Adrenal gland (tissue), 12 donors: ENCODE measurements around the gene ZNHIT3. TPM values are rescaled to one million over a fixed set of nuclear protein-coding genes. Genes with fewer than 3 reads are reported as not detected.

Experiments used
- DNase-seq, 7 donors: peaks; one replicate each; pipeline ENCODE4 v3.0.0-alpha.2; 2019 to 2020
- H3K27ac ChIP-seq, 5 donors: fragments of 200-600 bp; sonication (generic) in 4 of 5; 1 replicate in 3 of 5; 2 replicates in 2 of 5; pipeline versions ENCODE4 v1.5.1 to v1.8.0; 2016 to 2020; ENCODE audit warnings: mild to moderate bottlenecking in 1 of 5
- H3K27me3 ChIP-seq: fragments of 200-600 bp; 2 replicates; pipeline ENCODE4 v1.8.0; 2021
- H3K36me3 ChIP-seq, 2 donors: fragments of 200-600 bp; replicated peaks in 1 of 2; 1 replicate in 1 of 2; 2 replicates in 1 of 2; pipeline versions ENCODE4 v1.5.1 to v1.8.0; 2018 to 2022
- H3K4me1 ChIP-seq, 2 donors: fragments of 200-600 bp; replicated peaks in 1 of 2; 1 replicate in 1 of 2; 2 replicates in 1 of 2; pipeline versions ENCODE4 v1.5.1 to v1.8.0; 2018 to 2021
- H3K4me3 ChIP-seq, 4 donors: fragments of 200-600 bp; sonication (generic) in 3 of 4; one replicate each; pipeline ENCODE4 v1.5.1; 2016 to 2018
- H3K9me3 ChIP-seq, 3 donors: fragments of 200-600 bp; sonication (generic) in 1 of 3; replicated peaks in 1 of 3; 1 replicate in 2 of 3; 2 replicates in 1 of 3; pipeline versions ENCODE4 v1.5.1 to v1.8.0; 2016 to 2021
- POLR2A ChIP-seq, 2 donors: fragments of 450-650 bp; IDR thresholded peaks; one replicate each; pipeline ENCODE4 v1.6.1; 2017; ENCODE audit warnings: antibody characterized with exemption in 2 of 2, mild to moderate bottlenecking in 2 of 2, moderate library complexity in 1 of 2
- WGBS, 4 donors: extraction: QIAGEN DNeasy Blood & Tissue Kit in 2 of 4; methylation state at CpG; one replicate each; pipeline versions ENCODE4 v1.1.5 to v1.1.7; 2013 to 2017; 5-methylcytosine and 5-hydroxymethylcytosine counted together
- intact Hi-C, 2 donors: fragments of 100-400 bp; cut with DNase I; formaldehyde crosslinking; loops; one replicate each; pipeline versions ENCODE4 v1.14.1 to v1.15.0; 2022 to 2023
- polyA plus RNA-seq, 3 donors: library from polyadenylated mRNA; stranded (reverse); fragments of 200-250 nt in 2 of 3; fragments of 350-450 nt in 1 of 3; fragmentation: Illumina TruSeq in 1 of 3; extraction: RNeasy Lipid Tissue Mini Kit (QIAGEN cat#74804) in 1 of 3; gene quantifications; one replicate each; pipeline ENCODE4 v1.2.3, GENCODE V29; 2013 to 2014
- total RNA-seq, 9 donors: library from RNA; depleted of rRNA in 4 of 9; stranded (reverse); fragments of >200 nt in 4 of 9; fragments of 120-200 nt in 1 of 9; fragmentation: NEBNext Ultra II Directional in 1 of 9; extraction: Animal tissue kit (Norgen Biotek cat#: 25700) in 1 of 9; gene quantifications; one replicate each; pipeline versions ENCODE4 v1.1.0 to v1.2.4, GENCODE V29; 2013 to 2023
- TF ChIP-seq, protein P1 (sequence below), 6 experiments: fragments of 450-650 bp in 4 of 6; fragments of 200-600 bp in 2 of 6; sonication (generic) in 1 of 6; IDR thresholded peaks; 1 replicate in 5 of 6; 2 replicates in 1 of 6; pipeline versions ENCODE4 v1.5.1 to v1.8.0; 2016 to 2021; ENCODE audit warnings: antibody characterized with exemption in 6 of 6, mild to moderate bottlenecking in 2 of 6, moderate library complexity in 1 of 6
- donor health status: healthy with polysubstance abuse.
- donor health status: Bipolar disorder and iron deficiency.
- donor health status: DM: yes; HTN: yes; CAD: no.
- donor health status: DM: no; HTN: no; CAD: no.
- donor health status: DM: no; HTN: no; CAD: no.
- donor health status: DM: yes; HTN: yes; CAD: no.

ZNHIT3 gene
- total and polyA plus RNA-seq, 12 donors, result 13.6 to 65.6 (median 36.2) TPM

DNA sequence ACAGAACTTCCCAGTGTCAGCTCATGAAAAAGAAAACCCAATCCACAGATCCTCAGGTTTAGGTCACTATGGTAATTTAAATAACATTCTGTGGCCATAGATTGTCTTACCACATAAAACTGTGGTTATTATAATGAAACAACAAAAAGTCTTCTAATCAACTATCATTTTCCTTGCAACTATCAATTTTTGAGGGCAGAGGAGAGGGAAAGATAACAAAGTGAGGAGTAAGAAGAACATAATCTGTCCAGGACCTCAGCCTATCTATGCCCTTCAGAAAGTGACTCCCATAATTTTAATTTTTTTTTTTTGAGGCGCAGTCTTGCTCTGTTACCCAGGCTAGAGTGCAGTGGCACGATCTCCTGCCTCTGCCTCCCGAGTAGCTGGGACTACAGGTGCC is 54.2 kb downstream of the ZNHIT3 start:
- Histone ChIP-seq H3K36me3 (peaks cover 0 to 7% of the 10 kb centered on the region in 2 donors), H3K9me3 (no peaks in the 10 kb centered on the region), H3K27ac (no peak overlapping the region), H3K4me3 (no peak overlapping the region), H3K4me1 (peaks cover 12 to 13% of the 10 kb centered on the region in 2 donors), H3K27me3 (no peaks in the 10 kb centered on the region)
- intact Hi-C loops, result no loop called here
- TF ChIP-seq, protein P1, sequence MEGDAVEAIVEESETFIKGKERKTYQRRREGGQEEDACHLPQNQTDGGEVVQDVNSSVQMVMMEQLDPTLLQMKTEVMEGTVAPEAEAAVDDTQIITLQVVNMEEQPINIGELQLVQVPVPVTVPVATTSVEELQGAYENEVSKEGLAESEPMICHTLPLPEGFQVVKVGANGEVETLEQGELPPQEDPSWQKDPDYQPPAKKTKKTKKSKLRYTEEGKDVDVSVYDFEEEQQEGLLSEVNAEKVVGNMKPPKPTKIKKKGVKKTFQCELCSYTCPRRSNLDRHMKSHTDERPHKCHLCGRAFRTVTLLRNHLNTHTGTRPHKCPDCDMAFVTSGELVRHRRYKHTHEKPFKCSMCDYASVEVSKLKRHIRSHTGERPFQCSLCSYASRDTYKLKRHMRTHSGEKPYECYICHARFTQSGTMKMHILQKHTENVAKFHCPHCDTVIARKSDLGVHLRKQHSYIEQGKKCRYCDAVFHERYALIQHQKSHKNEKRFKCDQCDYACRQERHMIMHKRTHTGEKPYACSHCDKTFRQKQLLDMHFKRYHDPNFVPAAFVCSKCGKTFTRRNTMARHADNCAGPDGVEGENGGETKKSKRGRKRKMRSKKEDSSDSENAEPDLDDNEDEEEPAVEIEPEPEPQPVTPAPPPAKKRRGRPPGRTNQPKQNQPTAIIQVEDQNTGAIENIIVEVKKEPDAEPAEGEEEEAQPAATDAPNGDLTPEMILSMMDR (IDR thresholded peaks at IDR 0.05), result no peak
- no peak for TF ChIP-seq POLR2A (IDR thresholded peaks at IDR 0.05)
- WGBS, 4 donors, result 87 to 100% (median 96%) methylated on average over 3 of the region's 3 CpGs
- DNase-seq, result no peak

DNA sequence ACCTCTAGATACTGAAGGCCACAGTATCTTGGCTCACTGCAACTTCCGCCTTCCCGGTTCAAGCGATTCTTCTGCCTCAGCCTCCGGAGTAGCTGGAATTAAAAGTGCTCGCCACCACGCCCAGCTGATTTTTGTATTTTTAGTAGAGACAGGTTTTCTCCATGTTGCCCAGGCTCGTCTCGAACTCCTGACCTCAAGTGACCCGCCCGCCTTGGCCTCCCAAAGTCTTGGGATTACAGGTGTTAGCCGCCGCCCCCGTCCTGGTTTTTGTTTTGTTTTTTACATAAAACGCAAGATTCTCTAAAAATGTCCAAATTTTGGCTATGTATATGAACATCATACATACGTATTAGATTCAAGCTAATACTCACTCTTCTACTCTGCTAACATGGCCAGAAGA is 56.3 kb downstream of the ZNHIT3 start:
- Histone ChIP-seq H3K9me3 (no peaks in the 10 kb centered on the region), H3K4me1 (peaks cover 19 to 25% of the 10 kb centered on the region in 2 donors), H3K36me3 (peaks cover 0 to 3% of the 10 kb centered on the region in 2 donors), H3K27me3 (no peaks in the 10 kb centered on the region), H3K4me3 (no peak overlapping the region), H3K27ac (no peak overlapping the region)
- no peak for DNase-seq
- no peak for TF ChIP-seq POLR2A (IDR thresholded peaks at IDR 0.05)
- TF ChIP-seq, protein P1 (IDR thresholded peaks at IDR 0.05), result no peak
- WGBS, 4 donors, result 95 to 98% (median 96%) methylated on average over 14 to 15 of the region's 15 CpGs
- intact Hi-C loops, result no loop called here

DNA sequence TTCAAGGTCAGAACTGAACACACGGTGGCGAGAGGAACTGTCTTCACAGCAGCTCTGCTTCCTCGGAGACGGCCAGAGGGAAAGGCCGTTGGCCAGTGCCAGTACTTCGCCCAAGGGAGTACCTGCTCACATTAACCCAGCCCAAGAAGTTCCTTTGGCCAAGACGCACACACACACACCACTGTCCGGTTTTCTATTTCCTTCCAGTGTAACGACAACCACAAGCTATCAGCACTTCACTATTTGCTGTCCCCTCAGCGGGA is 57.5 kb downstream of the ZNHIT3 start:
- Histone ChIP-seq H3K9me3 (no peaks in the 10 kb centered on the region), H3K27me3 (no peaks in the 10 kb centered on the region), H3K4me3 (peak overlapping the region; percentile 24 to 97 (median 92)), H3K4me1 (peaks cover 30 to 35% of the 10 kb centered on the region in 2 donors), H3K27ac (peak overlapping the region; percentile 99 to 100 (median 99)), H3K36me3 (no peaks in the 10 kb centered on the region)
- 0 to 5% (median 0%) methylated on average over 3 to 10 of the region's 10 CpGs for WGBS, 4 donors
- intact Hi-C loops, result no loop called here
- DNase-seq, result peak in 3 of 7 donors; percentile 52 to 76 (median 53)
- no peak for TF ChIP-seq POLR2A (IDR thresholded peaks at IDR 0.05)
- TF ChIP-seq, protein P1 (IDR thresholded peaks at IDR 0.05), result peak in 2 of 6 experiments; percentile 5 to 9

DNA sequence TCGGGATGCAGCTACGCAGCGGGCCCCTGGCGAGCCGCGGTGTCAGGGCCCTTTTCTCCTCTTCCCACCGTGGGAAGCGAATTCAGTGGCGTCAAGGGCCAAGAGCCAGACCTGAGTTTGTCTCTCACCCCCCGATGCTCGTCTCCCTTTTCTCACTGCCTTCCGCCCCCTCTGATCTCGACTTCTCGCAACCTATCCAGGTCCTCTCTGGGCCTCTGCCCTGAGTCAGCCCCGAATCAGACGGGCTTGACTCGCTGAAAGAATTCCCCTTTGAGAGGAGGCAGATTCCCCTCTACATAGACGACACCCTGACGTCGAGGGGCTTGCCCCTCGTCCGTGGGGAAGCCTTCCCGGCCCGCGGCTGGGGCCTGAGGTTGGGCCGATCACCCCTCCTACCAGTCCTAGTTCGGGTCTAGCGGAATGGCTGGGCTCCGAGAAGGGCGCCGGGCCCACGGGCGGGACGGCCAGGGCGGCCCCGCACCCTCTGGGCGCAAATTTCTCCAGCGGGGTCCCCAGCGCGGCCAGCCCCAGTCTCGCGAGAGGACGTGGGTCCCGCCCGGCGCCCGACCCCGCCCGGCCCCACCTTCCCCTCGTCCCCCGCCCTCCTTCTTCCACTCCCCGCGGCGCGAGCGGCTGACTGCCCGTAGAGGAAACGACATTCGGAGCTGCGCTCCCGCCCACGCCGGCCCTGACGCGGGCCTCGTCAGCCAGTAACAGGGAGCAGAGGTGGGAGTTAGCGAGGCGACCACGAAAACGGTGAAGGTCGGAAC is 58.0 kb downstream of the ZNHIT3 start, which contains the start of gene GGNBP2:
GGNBP2 (plus strand) TSS at position 613 of the 770 bp plus-strand sequence. CDS start 806 bp downstream, outside the sequence.
- intact Hi-C loops, result no loop called here
- no peaks in the 10 kb centered on the region for H3K27me3 ChIP-seq
- 0% methylated on average over 31 to 71 of the region's 71 CpGs for WGBS, 4 donors
- peak; percentile 91 to 95 (median 94) for DNase-seq
- H3K27ac ChIP-seq, result peak within 1 kb of the TSS; percentile 99 to 100 (median 99)
- no peaks in the 10 kb centered on the region for H3K9me3 ChIP-seq
- TF ChIP-seq POLR2A (IDR thresholded peaks at IDR 0.05), result peak; percentile 87 to 91
- TF ChIP-seq, protein P1 (IDR thresholded peaks at IDR 0.05), result no peak
- H3K4me3 ChIP-seq, result peak within 1 kb of the TSS; percentile 71 to 97 (median 92)
- H3K36me3 ChIP-seq, result no peaks in the 10 kb centered on the region
- H3K4me1 ChIP-seq, result peaks cover 33 to 35% of the 10 kb centered on the region in 2 donors
